BJ (cell line): ENCODE results near the gene DENND4B. TPM values are rescaled to one million over a fixed set of nuclear protein-coding genes. Genes with fewer than 3 reads are reported as not detected.

Experiments used
- CTCF ChIA-PET: fragments of 350-600 bp; formaldehyde crosslinking; extraction: SDS; loops from one replicate; lab custom pipeline; 2021; ENCODE audit warnings: antibody characterized with exemption, inconsistent platforms; lab: Yijun Ruan, JAX
- POLR2A ChIA-PET: fragments of 300-600 bp; sonication (Branson Sonifier 250); formaldehyde crosslinking; extraction: SDS; loops from one replicate; lab custom pipeline; 2021; ENCODE audit warnings: antibody characterized with exemption; lab: Charles Lee
- DNase-seq: peaks from one replicate; pipeline ENCODE4 v3.0.0-alpha.2; 2011; ENCODE audit warnings: low read depth
- H3K27me3 ChIP-seq: 2 replicates; pipeline ENCODE4 v1.6.0; 2011; ENCODE audit warnings: low read length; ENCODE audit not compliant: control insufficient read depth, insufficient read depth
- H3K36me3 ChIP-seq: 2 replicates; pipeline ENCODE4 v1.5.1; 2011; ENCODE audit warnings: low read length; ENCODE audit not compliant: control insufficient read depth, insufficient read depth
- H3K4me3 ChIP-seq: 2 replicates; pipeline ENCODE4 v1.5.1; 2011; ENCODE audit warnings: low read depth, mild to moderate bottlenecking, control low read depth, low read length
- polyA plus RNA-seq: library from polyadenylated mRNA; depleted of rRNA; stranded (reverse); fragments of >200 nt; gene quantifications from 2 replicates; pipeline ENCODE4 v1.2.3, GENCODE V29; 2011
- TF ChIP-seq, protein P1 (sequence below): IDR thresholded peaks from 2 replicates; pipeline ENCODE4 v1.5.1; 2011; ENCODE audit warnings: low read depth, mild to moderate bottlenecking, control low read depth, inconsistent platforms, low read length, moderate library complexity; ENCODE audit not compliant: insufficient read depth

DENND4B gene
- polyA plus RNA-seq, 1 experiment: 17.6 TPM

DNA sequence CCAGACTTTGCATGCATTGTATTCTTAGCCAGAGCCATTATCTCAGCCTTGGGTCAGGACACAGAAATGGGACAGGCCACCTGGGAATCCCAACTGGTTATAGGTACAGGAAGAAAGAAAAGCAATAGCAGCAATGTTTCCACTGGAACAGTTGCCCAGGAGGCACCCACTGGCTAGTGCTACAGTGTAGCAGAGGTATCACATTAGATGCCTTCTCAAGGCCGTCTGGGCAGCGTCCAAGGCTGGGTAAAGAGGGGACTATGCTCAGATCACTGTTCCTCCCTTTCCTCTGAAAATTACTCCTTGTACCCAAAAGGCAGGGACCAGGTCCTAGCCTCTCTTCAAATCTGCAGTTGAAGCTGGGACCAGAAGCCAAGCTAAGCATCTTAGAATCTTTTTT lies 23.8 kb upstream of the DENND4B start:
- Histone ChIP-seq H3K27me3 (no peaks in the 10 kb centered on the region), H3K4me3 (no peak overlapping the region), H3K36me3 (peaks cover 5% of the 10 kb centered on the region)
- no peak for DNase-seq
- CTCF ChIA-PET: no interaction called here
- POLR2A ChIA-PET: no interaction called here
- TF ChIP-seq, protein P1, sequence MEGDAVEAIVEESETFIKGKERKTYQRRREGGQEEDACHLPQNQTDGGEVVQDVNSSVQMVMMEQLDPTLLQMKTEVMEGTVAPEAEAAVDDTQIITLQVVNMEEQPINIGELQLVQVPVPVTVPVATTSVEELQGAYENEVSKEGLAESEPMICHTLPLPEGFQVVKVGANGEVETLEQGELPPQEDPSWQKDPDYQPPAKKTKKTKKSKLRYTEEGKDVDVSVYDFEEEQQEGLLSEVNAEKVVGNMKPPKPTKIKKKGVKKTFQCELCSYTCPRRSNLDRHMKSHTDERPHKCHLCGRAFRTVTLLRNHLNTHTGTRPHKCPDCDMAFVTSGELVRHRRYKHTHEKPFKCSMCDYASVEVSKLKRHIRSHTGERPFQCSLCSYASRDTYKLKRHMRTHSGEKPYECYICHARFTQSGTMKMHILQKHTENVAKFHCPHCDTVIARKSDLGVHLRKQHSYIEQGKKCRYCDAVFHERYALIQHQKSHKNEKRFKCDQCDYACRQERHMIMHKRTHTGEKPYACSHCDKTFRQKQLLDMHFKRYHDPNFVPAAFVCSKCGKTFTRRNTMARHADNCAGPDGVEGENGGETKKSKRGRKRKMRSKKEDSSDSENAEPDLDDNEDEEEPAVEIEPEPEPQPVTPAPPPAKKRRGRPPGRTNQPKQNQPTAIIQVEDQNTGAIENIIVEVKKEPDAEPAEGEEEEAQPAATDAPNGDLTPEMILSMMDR: no peak

DNA sequence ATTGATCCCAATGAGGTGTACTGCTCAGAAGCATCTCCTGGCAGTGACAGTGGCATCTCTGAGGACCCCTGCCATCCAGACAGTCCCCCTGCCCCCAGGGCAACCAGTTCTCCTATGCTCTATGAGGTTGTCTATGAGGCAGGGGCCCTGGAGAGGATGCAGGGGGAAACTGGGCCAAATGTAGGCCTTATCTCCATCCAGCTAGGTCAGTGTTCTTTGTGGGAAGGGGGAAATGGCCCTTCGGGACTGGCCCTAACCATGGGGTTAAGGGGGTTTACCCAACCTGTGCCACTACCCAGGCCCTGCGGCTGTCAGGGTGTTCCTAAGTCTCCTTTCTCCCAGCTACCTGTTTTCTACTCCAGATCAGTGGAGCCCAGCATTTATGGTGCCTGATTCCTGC lies 22.5 kb upstream of the DENND4B start:
- Histone ChIP-seq H3K27me3 (no peaks in the 10 kb centered on the region), H3K4me3 (no peak overlapping the region), H3K36me3 (peaks cover 3% of the 10 kb centered on the region)
- ChIA-PET CTCF (interaction anchor here (0.6 to 3.8 kb wide), 6 partner anchors 9 to 172 kb away, joined by 3 to 26 read pairs (median 8); partner anchors contain the start of genes DENND4B, JTB and RAB13), POLR2A (interaction anchor here (0.5 kb wide), 1 partner anchor 8 kb away, joined by 3 read pairs; the partner anchor contains the start of gene JTB)
- DNase-seq: no peak
- TF ChIP-seq, protein P1: no peak

DNA sequence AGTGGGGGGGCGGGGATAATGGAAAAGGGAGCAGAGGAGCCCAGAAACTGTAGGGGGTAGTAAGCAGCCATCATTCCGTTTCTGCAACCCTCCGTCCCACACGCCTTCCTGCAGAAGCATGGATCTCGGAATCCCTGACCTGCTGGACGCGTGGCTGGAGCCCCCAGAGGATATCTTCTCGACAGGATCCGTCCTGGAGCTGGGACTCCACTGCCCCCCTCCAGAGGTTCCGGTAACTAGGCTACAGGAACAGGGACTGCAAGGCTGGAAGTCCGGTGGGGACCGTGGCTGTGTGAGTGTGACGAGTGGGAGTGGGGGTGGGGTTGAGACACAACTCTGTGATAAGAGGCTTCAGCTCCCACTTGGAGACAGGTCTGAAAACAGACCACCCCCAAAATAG lies 21.9 kb upstream of the DENND4B start:
- Histone ChIP-seq H3K4me3 (peak overlapping the region; percentile 53), H3K36me3 (no peaks in the 10 kb centered on the region), H3K27me3 (no peaks in the 10 kb centered on the region)
- no peak for DNase-seq
- ChIA-PET CTCF (interaction anchor here (0.6 to 3.8 kb wide), 8 partner anchors 7 to 176 kb away, joined by 3 to 26 read pairs (median 8); partner anchors contain the start of genes DENND4B, JTB and RAB13), POLR2A (interaction anchor here (1.6 kb wide), 1 partner anchor 22 kb away, joined by 6 read pairs; the partner anchor contains the start of gene RPS27)
- TF ChIP-seq, protein P1: no peak

DNA sequence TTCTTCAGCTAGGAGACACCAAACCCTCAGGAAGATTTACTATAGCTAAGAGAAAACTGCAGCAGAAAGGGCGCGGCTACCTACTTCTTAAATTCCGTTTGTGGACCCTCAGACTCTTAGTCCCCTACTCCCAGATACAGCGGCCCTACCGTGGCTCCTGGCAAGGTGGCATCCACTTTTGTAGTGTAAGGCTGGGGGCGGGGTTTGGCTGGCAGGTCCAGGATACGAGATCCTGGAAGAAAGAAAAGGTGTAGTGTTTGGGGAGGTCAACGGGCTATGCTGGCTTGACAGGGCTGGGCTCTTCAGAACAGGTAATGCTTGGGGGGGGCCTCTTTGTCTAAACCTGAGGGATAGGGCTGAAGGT lies 21.5 kb upstream of the DENND4B start:
- ChIA-PET CTCF (interaction anchor here (0.7 to 3.8 kb wide), 12 partner anchors 8 to 296 kb away, joined by 3 to 26 read pairs (median 4); partner anchors contain the start of genes DENND4B, JTB, RAB13 and RPS27), POLR2A (interaction anchor here (0.5 to 1.9 kb wide), 3 partner anchors 10 to 58 kb away, joined by 5 to 17 read pairs (median 6); partner anchors contain the start of genes JTB and RPS27)
- TF ChIP-seq, protein P1: no peak
- no peak for DNase-seq
- Histone ChIP-seq H3K4me3 (peak overlapping the region; percentile 53), H3K27me3 (no peaks in the 10 kb centered on the region), H3K36me3 (no peaks in the 10 kb centered on the region)

DNA sequence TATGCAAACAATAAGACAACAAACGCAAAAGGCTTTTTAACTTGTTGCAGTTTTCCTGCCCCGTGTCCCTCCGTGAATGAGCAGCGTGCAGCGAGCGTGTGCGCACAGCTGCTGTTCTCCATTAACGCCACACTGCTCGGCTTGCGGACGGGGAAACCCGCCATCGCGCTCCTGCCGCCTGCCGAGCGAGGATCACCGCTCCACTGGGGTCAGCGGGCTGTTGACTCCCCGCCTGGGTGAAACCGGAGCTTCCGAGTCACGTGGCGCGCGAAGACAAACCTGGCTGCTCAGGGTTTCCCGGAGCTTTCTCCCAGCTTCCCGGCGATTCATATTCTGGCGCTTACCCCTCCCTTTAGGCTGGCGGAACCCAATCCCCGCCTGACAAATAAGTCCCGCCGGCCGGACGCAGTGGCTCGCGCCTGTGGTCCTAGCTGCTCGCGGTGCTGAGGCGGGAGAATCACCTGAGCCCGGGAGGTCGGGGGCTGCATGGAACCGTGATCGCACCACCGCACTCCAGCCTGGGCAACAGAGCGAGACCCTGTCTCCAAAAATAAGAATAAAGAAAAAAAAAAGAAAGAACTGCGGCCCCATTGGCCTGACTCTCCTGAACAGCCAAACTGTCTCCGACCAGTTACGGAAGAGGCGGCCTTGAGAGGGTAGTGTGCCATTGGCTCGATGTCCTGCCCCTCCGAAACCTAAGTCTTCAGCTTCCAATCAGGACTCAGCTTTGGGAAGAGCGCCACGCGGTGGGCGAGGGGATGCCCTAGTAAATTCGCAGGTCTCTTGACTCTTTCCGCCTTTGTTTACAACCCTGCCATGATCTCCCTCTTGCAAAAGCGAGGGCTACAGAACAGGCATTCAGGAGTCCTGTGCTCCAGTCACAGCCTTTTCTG lies 20.8 kb upstream of the DENND4B start, which contains the start of gene CREB3L4:
TSS of gene CREB3L4 (plus strand) at position 796 of the 893 bp plus-strand sequence. CDS start 624 bp downstream, outside the sequence.
- Histone ChIP-seq H3K27me3 (no peaks in the 10 kb centered on the region), H3K36me3 (no peaks in the 10 kb centered on the region), H3K4me3 (peak within 1 kb of the TSS; percentile 53)
- ChIA-PET CTCF (interaction anchor here (0.7 to 3.8 kb wide), 13 partner anchors 8 to 295 kb away, joined by 3 to 26 read pairs (median 4); partner anchors contain the start of genes DENND4B, GATAD2B, JTB and RAB13), POLR2A (interaction anchor here (0.5 to 1.9 kb wide), 4 partner anchors 10 to 57 kb away, joined by 4 to 17 read pairs (median 6); partner anchors contain the start of genes JTB, RAB13 and RPS27)
- DNase-seq: peak; percentile 88
- TF ChIP-seq, protein P1: peak; percentile 58
